ENCODE results near the gene BAG1.

DNA sequence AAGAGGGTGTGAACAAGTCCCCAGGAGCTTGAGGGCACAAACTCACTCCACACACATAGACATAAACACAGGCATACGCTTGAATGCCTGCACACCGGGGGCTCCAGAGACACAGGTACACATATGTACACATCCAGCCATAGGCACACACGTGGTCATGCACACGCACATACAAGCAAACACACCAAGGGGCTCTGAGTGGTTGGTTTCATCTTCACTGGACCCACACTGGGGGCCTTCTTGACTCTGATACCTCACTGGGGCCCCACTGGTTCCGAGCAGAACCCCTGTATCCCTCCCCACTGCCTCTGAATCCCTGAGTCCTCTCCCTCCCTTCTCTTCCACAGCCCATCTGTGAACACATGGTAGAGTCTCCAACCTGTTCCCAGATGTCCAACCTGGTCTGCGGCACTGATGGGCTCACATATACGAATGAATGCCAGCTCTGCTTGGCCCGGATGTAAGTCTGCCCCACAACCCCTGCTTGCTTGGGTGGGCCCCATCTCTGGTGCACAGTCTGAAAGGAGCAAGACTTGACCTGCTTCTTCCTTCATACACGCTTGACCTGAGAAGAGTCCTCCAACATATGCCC, 18.1 kb downstream of the BAG1 start:
- no peak for TF ChIP-seq POLR2AphosphoS5 (IDR thresholded peaks at IDR 0.05; ENCODE audit: low read depth)
- TF ChIP-seq ZNF331 (CRISPR knock-in tag; IDR thresholded peaks at IDR 0.05; ENCODE audit: low read depth): no peak
- TF ChIP-seq, protein P1, sequence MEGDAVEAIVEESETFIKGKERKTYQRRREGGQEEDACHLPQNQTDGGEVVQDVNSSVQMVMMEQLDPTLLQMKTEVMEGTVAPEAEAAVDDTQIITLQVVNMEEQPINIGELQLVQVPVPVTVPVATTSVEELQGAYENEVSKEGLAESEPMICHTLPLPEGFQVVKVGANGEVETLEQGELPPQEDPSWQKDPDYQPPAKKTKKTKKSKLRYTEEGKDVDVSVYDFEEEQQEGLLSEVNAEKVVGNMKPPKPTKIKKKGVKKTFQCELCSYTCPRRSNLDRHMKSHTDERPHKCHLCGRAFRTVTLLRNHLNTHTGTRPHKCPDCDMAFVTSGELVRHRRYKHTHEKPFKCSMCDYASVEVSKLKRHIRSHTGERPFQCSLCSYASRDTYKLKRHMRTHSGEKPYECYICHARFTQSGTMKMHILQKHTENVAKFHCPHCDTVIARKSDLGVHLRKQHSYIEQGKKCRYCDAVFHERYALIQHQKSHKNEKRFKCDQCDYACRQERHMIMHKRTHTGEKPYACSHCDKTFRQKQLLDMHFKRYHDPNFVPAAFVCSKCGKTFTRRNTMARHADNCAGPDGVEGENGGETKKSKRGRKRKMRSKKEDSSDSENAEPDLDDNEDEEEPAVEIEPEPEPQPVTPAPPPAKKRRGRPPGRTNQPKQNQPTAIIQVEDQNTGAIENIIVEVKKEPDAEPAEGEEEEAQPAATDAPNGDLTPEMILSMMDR (conservative IDR thresholded peaks at IDR 0.05; ENCODE audit: low read depth in 2 of 2): no peak
- TF ChIP-seq CREB1 (CRISPR knock-in tag; IDR thresholded peaks at IDR 0.05; ENCODE audit: low read depth): no peak
- TF ChIP-seq EZH2 (IDR thresholded peaks at IDR 0.05; ENCODE audit: low read depth, unreplicated experiment): no peak
- no peak for TF ChIP-seq NANOG (IDR thresholded peaks at IDR 0.05; ENCODE audit: borderline replicate concordance)
- TF ChIP-seq, protein P2, sequence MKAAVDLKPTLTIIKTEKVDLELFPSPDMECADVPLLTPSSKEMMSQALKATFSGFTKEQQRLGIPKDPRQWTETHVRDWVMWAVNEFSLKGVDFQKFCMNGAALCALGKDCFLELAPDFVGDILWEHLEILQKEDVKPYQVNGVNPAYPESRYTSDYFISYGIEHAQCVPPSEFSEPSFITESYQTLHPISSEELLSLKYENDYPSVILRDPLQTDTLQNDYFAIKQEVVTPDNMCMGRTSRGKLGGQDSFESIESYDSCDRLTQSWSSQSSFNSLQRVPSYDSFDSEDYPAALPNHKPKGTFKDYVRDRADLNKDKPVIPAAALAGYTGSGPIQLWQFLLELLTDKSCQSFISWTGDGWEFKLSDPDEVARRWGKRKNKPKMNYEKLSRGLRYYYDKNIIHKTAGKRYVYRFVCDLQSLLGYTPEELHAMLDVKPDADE (IDR thresholded peaks at IDR 0.05): no peak
- TF ChIP-seq ZNF114 (CRISPR knock-in tag; IDR thresholded peaks at IDR 0.05): no peak
- TF ChIP-seq STAT1 (IDR thresholded peaks at IDR 0.05; ENCODE audit: unreplicated experiment): no peak
- TF ChIP-seq EZH2phosphoT487 (IDR thresholded peaks at IDR 0.05; ENCODE audit: unreplicated experiment): no peak
- TF ChIP-seq, protein P3, sequence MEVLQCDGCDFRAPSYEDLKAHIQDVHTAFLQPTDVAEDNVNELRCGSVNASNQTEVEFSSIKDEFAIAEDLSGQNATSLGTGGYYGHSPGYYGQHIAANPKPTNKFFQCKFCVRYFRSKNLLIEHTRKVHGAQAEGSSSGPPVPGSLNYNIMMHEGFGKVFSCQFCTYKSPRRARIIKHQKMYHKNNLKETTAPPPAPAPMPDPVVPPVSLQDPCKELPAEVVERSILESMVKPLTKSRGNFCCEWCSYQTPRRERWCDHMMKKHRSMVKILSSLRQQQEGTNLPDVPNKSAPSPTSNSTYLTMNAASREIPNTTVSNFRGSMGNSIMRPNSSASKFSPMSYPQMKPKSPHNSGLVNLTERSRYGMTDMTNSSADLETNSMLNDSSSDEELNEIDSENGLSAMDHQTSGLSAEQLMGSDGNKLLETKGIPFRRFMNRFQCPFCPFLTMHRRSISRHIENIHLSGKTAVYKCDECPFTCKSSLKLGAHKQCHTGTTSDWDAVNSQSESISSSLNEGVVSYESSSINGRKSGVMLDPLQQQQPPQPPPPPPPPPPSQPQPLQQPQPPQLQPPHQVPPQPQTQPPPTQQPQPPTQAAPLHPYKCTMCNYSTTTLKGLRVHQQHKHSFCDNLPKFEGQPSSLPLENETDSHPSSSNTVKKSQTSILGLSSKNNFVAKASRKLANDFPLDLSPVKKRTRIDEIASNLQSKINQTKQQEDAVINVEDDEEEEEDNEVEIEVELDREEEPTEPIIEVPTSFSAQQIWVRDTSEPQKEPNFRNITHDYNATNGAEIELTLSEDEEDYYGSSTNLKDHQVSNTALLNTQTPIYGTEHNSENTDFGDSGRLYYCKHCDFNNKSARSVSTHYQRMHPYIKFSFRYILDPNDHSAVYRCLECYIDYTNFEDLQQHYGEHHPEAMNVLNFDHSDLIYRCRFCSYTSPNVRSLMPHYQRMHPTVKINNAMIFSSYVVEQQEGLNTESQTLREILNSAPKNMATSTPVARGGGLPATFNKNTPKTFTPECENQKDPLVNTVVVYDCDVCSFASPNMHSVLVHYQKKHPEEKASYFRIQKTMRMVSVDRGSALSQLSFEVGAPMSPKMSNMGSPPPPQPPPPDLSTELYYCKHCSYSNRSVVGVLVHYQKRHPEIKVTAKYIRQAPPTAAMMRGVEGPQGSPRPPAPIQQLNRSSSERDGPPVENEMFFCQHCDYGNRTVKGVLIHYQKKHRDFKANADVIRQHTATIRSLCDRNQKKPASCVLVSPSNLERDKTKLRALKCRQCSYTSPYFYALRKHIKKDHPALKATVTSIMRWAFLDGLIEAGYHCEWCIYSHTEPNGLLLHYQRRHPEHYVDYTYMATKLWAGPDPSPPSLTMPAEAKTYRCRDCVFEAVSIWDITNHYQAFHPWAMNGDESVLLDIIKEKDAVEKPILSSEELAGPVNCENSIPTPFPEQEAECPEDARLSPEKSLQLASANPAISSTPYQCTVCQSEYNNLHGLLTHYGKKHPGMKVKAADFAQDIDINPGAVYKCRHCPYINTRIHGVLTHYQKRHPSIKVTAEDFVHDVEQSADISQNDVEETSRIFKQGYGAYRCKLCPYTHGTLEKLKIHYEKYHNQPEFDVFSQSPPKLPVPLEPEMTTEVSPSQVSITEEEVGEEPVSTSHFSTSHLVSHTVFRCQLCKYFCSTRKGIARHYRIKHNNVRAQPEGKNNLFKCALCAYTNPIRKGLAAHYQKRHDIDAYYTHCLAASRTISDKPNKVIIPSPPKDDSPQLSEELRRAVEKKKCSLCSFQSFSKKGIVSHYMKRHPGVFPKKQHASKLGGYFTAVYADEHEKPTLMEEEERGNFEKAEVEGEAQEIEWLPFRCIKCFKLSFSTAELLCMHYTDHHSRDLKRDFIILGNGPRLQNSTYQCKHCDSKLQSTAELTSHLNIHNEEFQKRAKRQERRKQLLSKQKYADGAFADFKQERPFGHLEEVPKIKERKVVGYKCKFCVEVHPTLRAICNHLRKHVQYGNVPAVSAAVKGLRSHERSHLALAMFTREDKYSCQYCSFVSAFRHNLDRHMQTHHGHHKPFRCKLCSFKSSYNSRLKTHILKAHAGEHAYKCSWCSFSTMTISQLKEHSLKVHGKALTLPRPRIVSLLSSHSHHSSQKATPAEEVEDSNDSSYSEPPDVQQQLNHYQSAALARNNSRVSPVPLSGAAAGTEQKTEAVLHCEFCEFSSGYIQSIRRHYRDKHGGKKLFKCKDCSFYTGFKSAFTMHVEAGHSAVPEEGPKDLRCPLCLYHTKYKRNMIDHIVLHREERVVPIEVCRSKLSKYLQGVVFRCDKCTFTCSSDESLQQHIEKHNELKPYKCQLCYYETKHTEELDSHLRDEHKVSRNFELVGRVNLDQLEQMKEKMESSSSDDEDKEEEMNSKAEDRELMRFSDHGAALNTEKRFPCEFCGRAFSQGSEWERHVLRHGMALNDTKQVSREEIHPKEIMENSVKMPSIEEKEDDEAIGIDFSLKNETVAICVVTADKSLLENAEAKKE (CRISPR knock-in tag; IDR thresholded peaks at IDR 0.05): no peak
- TF ChIP-seq, protein P4, sequence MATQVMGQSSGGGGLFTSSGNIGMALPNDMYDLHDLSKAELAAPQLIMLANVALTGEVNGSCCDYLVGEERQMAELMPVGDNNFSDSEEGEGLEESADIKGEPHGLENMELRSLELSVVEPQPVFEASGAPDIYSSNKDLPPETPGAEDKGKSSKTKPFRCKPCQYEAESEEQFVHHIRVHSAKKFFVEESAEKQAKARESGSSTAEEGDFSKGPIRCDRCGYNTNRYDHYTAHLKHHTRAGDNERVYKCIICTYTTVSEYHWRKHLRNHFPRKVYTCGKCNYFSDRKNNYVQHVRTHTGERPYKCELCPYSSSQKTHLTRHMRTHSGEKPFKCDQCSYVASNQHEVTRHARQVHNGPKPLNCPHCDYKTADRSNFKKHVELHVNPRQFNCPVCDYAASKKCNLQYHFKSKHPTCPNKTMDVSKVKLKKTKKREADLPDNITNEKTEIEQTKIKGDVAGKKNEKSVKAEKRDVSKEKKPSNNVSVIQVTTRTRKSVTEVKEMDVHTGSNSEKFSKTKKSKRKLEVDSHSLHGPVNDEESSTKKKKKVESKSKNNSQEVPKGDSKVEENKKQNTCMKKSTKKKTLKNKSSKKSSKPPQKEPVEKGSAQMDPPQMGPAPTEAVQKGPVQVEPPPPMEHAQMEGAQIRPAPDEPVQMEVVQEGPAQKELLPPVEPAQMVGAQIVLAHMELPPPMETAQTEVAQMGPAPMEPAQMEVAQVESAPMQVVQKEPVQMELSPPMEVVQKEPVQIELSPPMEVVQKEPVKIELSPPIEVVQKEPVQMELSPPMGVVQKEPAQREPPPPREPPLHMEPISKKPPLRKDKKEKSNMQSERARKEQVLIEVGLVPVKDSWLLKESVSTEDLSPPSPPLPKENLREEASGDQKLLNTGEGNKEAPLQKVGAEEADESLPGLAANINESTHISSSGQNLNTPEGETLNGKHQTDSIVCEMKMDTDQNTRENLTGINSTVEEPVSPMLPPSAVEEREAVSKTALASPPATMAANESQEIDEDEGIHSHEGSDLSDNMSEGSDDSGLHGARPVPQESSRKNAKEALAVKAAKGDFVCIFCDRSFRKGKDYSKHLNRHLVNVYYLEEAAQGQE (IDR thresholded peaks at IDR 0.05; ENCODE audit: unreplicated experiment): no peak
